NB4 (cell line): ENCODE results near the gene MISP.

Experiments
- POLR2A ChIP-seq: IDR thresholded peaks from 2 replicates; pipeline ENCODE4 v1.6.1; 2011; ENCODE audit warnings: mild to moderate bottlenecking; ENCODE audit not compliant: insufficient read length; ENCODE audit errors: extremely low read depth
- TF ChIP-seq, protein P1 (sequence below): IDR thresholded peaks from one replicate; pipeline ENCODE4 v1.5.1; 2012; ENCODE audit warnings: low read depth, low read length

DNA sequence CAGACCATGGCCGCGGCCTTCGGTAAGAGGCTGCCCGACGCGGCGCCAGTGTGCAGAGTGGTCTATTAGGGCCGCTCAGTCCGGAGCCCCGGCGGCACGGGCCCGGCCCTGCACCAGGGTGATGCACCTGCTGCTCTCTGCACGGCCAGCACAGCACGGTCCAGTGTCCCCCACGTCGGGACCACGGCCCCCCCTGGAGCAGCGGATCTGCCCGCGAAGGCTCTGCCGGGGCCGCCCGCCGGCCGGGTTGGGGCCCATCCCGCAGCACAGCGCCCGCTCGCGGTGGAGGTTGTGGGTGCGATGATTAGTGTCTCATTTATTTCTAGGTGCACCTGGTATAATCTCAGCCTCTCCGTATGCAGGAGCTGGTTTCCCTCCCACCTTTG is 54.2 kb downstream of the MISP start:
- TF ChIP-seq, protein P1, sequence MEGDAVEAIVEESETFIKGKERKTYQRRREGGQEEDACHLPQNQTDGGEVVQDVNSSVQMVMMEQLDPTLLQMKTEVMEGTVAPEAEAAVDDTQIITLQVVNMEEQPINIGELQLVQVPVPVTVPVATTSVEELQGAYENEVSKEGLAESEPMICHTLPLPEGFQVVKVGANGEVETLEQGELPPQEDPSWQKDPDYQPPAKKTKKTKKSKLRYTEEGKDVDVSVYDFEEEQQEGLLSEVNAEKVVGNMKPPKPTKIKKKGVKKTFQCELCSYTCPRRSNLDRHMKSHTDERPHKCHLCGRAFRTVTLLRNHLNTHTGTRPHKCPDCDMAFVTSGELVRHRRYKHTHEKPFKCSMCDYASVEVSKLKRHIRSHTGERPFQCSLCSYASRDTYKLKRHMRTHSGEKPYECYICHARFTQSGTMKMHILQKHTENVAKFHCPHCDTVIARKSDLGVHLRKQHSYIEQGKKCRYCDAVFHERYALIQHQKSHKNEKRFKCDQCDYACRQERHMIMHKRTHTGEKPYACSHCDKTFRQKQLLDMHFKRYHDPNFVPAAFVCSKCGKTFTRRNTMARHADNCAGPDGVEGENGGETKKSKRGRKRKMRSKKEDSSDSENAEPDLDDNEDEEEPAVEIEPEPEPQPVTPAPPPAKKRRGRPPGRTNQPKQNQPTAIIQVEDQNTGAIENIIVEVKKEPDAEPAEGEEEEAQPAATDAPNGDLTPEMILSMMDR, result no peak
- no peak for TF ChIP-seq POLR2A
